Mucosa of stomach (tissue), 1 donor: ENCODE data around the gene BCLAF1.

Source experiments
- H3K27me3 ChIP-seq: one replicate; pipeline ENCODE4 v1.7.0; 2013; ENCODE audit warnings: mild to moderate bottlenecking, low read length; ENCODE audit not compliant: control insufficient read depth, insufficient read depth
- H3K36me3 ChIP-seq: one replicate; pipeline ENCODE4 v1.7.0; 2013; ENCODE audit warnings: low read length; ENCODE audit not compliant: control insufficient read depth, insufficient read depth
- H3K4me1 ChIP-seq: one replicate; pipeline ENCODE4 v1.7.0; 2013; ENCODE audit warnings: mild to moderate bottlenecking, low read length; ENCODE audit not compliant: control insufficient read depth, insufficient read depth
- H3K4me3 ChIP-seq: one replicate; pipeline ENCODE4 v1.7.0; 2013; ENCODE audit warnings: low read length
- H3K9ac ChIP-seq: one replicate; pipeline ENCODE4 v1.7.0; 2013; ENCODE audit warnings: mild to moderate bottlenecking, low read length, moderate library complexity
- H3K9me3 ChIP-seq: one replicate; pipeline ENCODE4 v1.7.0; 2013; ENCODE audit warnings: mild to moderate bottlenecking, low read length, moderate library complexity; ENCODE audit not compliant: control insufficient read depth
- donor health status: Pancreatic carcinoma.

BCLAF1 gene

GRCh38 chr6:136209496-136209895 is 80.2 kb downstream of the BCLAF1 start:
- Histone ChIP-seq H3K9me3 (no peaks in the 10 kb centered on the region), H3K4me3 (no peak overlapping the region), H3K36me3 (no peaks in the 10 kb centered on the region), H3K9ac (no peak overlapping the region), H3K27me3 (no peaks in the 10 kb centered on the region), H3K4me1 (no peaks in the 10 kb centered on the region)

DNA sequence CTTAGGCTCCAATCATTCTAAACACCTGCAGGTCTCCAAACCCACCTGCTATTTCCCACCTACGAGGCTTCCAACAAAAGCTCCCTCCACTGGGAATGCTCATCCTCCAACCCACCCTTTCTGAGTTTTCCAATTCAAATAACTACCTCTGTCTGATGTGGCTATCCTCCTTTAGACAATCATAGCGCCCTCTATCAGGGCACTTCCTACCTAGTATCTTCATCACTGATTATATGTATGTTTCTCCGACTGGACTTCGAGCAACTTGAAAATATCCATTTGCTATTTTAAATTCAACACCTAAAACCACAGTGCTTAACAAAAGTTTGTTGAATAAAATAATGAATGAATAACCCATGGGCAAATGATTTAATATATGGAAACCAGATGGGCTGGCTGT is 80.9 kb downstream of the BCLAF1 start:
- H3K4me3 ChIP-seq, result no peak overlapping the region
- no peaks in the 10 kb centered on the region for H3K36me3 ChIP-seq
- no peaks in the 10 kb centered on the region for H3K4me1 ChIP-seq
- no peaks in the 10 kb centered on the region for H3K9me3 ChIP-seq
- no peak overlapping the region for H3K9ac ChIP-seq
- no peaks in the 10 kb centered on the region for H3K27me3 ChIP-seq
